Effector CD4-positive, alpha-beta T cell (primary cell): Measurements from ENCODE around the gene UBXN4.

Experiments used
- DNase-seq: peaks from one replicate; pipeline ENCODE4 v3.0.0-alpha.2; 2020

UBXN4 gene

DNA sequence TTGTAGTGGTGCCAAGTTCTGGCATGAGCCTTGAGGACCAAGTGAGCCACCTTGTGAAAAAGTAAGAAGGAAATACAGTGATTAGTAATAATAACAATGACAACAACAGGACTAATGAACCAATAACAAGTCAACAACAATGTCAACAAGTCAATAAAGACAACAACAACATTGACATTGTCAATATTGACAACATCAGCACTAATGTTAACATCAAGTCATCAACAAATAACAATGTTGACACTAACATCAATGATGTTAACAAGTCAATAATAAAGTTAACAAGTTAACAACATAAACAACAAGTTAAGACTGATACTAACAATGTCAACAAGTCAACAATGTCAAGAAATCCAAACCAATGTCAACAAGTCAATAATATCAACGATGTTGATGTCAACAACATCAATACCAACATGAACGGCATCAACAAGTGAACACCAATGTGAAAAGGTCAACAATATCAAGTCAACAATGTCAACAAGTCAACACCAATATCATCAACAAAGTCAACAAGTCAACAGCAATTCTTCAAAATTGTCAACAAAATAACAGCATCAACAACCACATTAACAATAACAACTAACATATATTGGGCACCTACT lies 71.4 kb downstream of the UBXN4 start:
- DNase-seq: no peak

GRCh38 chr2:135815269-135815668 lies 73.6 kb downstream of the UBXN4 start:
- no peak for DNase-seq

DNA sequence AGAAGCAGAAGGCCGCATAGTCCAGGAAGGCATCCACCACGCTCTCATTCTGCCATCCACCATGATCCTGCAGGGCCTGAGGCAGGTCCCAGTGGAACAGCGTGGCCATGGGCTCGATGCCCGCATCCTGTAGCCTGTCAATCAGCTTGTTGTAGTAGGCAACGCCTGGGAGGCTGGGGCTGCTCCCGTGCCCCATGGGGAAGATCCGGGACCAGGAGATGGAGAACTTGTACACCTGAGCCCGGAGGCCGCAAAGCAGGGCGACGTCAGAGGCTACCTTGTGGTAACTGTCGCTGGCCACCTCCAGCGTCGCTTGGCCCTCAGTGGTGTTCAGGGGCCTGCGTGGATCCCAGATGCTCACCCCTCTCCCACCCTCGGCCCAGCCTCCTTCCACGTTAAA lies 75.8 kb downstream of the UBXN4 start:
- DNase-seq: no peak

DNA sequence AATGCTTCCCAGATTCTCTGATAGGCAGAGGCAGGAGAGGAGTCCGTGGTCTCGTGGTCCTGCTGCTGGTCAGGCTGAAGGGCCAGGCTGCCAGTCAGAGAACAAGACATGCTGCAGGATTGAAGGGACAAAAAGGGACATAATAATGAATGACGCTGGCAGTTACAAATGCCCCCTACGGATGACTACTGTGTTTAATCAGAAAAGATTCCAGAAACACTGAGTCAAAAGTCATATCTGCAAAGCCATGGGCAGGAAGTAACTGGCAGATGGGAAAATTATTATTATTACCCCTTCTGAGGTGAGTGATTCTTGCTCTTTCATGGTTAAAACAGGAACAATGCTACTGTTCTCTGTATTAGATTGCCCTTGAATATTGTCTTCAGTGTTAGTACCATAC lies 76.3 kb downstream of the UBXN4 start:
- DNase-seq: no peak

- no peak for DNase-seq
These were observed 77.4 kb downstream of the UBXN4 start for GRCh38 chr2:135818937-135819610.

DNA sequence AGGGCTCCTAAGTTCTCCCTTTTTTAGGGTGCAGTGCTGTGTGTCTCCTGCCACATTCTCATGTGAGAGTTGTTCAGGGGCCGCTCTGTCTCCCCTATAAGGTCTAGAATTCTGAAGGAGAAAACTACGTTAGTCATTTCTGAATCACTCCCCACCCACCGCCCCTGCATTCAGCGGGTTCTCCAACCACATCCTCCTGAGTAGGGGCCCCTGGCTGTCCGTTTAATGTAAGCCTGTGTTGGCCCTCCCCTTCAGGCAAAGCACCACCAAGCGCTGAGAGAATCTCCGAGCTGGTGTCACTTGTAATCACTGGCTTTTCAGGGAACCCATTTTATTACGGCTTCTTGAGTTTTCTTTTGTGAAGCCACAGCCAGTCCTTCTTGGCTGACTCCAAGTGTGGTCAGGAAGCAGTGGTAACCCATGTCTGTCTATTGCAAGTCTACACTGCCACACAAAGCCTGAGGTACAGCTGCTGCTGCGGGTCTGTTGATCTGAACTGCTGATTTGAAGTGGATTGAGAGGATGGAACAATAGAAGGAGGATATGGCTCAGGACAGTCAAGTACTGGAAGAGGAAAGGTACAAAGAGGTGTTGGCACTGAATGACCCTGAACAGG lies 78.5 kb downstream of the UBXN4 start:
- DNase-seq: peak; percentile 19

- no peak for DNase-seq
These were observed 79.5 kb downstream of the UBXN4 start for GRCh38 chr2:135821190-135821589.

DNA sequence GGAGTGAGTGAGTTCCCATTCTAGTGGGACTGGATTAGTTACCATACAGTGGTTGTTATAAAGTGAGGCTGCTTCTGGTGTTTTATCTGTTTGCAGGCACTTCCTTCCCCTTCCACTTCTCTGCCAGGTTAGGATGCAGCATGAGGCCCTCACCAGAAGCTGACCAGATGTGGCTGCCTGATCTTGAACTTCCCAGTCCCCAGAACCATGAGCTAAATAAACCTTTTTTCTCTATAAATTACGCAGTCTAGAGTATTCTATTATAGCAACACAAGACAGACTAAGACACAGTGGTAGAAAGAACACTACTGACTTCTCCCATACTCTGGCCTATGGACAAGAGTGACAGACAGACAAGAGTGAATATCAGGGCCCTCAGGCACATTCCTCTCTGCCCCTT lies 81.2 kb downstream of the UBXN4 start:
- no peak for DNase-seq

GRCh38 chr2:135825131-135825530 lies 83.5 kb downstream of the UBXN4 start:
- DNase-seq: no peak

GRCh38 chr2:135825550-135826176 lies 84.0 kb downstream of the UBXN4 start:
- no peak for DNase-seq

DNA sequence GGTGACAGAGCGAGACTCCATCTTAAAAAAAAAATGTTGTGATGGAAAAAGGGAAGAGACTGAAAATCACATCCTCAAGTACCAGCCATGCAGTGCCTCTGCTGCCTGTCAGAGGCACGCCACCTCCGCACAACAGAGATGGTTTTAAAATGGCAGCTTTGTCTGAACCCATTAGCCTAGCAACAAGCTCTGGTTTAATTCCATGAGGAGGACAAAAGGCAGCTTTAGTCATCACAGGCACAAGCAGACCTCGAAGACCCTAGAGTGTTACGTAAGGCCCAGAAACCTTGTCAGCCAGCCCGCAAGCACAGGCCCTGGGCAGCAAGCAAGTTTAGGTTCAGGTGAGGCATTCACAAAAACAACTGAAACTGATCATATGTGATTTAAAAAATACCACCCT lies 84.9 kb downstream of the UBXN4 start:
- DNase-seq: no peak

GRCh38 chr2:135829378-135830135 lies 87.9 kb downstream of the UBXN4 start:
- DNase-seq: no peak

DNA sequence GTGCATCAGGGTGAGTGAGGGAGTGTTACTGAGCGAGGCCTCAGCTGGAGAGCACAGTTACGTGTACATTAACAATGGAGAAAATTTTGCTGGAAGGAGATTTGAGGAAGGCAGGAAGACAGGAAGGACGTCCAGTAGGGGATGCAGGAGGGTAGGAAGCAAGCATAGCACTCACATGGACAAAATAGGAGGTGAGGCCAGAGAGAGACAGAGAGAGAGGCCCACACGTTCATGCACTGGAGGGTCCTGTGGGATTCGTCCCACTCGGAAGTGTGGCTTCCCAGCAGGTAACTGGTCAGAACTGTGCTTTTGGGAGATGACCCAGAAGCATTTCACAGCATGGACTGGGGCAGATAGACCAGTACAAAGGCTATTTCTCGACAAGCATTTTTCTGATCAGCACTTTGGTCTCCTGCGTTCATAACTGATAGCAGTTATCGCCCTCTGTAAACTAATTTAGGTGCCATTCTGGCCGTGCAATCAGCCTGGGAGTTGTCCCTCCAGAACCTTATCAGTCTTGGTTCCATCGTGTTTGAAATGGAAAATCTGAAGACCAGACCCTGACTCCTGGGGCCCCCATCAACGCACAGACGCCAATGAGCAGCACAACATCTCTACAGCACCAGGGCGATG lies 89.6 kb downstream of the UBXN4 start:
- no peak for DNase-seq

DNA sequence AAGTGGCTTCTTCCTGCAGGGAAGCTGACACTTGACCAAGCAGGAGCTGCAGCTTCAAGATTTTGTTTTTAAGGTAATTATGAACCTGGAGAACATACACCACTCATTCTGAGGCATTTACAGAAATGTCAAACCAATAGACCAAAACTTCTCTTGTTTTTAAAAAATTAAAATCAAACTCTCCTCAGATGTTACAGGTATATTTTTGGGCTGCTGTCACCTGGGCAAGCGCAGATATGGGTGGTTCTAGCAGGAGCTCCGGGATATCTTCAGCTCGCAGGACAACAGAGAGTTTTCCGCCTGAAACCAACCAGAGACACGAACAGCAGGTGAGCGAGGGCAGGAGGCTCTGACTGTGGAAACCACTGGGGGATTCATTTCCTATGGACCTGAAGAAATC lies 91.2 kb downstream of the UBXN4 start:
- DNase-seq: no peak
